ENCODE results near the gene HOXB3.
A peak's percentile ranks its signal among the peaks of the same experiment; 100 is the strongest.

HOXB3 gene

GRCh38 chr17:48590607-48591161 is 643 bp upstream of the HOXB3 start (continued):
- TF ChIP-seq PRDM10 (tag by site-specific recombination; IDR thresholded peaks at IDR 0.05) (peak; percentile 37), ZNF610 (tag by site-specific recombination; IDR thresholded peaks at IDR 0.05; ENCODE audit: borderline replicate concordance) (no peak)

DNA sequence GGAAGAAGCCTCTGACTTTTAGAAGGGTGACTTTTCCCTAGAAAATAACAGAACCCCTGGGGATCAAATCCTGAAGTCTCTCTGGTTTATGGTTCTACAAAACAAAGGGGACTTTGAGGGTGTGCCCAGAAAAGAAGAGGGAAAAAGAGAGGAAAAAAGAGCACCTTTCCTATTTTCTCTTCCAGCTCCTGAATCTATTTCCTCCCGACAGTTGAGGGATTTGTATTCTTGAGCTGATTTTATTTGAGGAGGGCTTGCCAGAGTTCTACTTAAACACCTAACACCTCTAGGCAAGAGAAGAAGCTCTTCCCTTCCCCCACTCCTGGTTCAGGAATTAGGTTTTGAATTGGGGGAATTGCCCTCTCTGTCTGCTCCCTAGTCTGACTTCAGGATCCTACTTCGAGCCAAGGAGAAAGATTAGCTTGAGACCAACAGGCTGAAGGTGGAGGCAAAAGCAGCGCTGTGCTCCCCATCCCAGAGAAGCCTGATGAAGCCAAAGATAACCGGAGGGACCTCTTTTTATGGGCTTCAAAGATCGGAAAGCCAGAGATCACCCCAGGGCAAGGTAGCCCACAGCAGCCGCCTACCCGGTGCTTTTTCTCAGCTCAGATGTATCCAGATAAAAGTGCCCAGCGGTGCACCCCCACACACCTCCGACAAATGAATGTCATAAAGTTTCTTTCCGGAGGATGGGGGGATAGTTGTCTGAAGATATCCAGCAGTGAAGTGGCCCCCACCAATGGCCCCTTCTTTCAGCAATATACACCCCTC is 796 bp downstream of the HOXB3 start:
- peak overlapping the region; percentile 92 for H3K27ac ChIP-seq (ENCODE audit: extremely low read depth, low read depth, low read length)
- ChIA-PET POLR2A (interaction anchor here (0.8 to 1.2 kb wide), 2 partner anchors 21 to 24 kb away, joined by 3 read pairs; no protein-coding TSS in a partner anchor), CTCF (interaction anchor here (0.6 to 3.2 kb wide), 18 partner anchors 29 to 569 kb away, joined by 3 to 18 read pairs (median 4); no protein-coding TSS in a partner anchor)
- no peak overlapping the region for H3K4me3 ChIP-seq (ENCODE audit: low read depth, low read length)
- TF ChIP-seq GFI1B (tag by site-specific recombination; IDR thresholded peaks at IDR 0.05) (0 out of 2 replicates have a peak, but pooled peaks have one; percentile 3), ZNF544 (tag by site-specific recombination; IDR thresholded peaks at IDR 0.05) (no peak), BCL11A (tag by site-specific recombination; IDR thresholded peaks at IDR 0.05; ENCODE audit: low read depth) (0 out of 2 replicates have a peak, but pooled peaks have one; percentile 19), IKZF3 (tag by site-specific recombination; IDR thresholded peaks at IDR 0.05) (peak; percentile 68), ZBTB11 (tag by site-specific recombination; conservative IDR thresholded peaks at IDR 0.05; ENCODE audit: low read depth) (no peak), GLI4 (tag by site-specific recombination; IDR thresholded peaks at IDR 0.05) (no peak), ZFHX2 (tag by site-specific recombination; conservative IDR thresholded peaks at IDR 0.05) (peak; percentile 77), ZNF335 (tag by site-specific recombination; conservative IDR thresholded peaks at IDR 0.05) (peak; percentile 68; the same call in 1 of the 2 replicates), SCRT2 (tag by site-specific recombination; IDR thresholded peaks at IDR 0.05) (0 out of 2 replicates have a peak, but pooled peaks have one; percentile 32), EGR2 (tag by site-specific recombination; IDR thresholded peaks at IDR 0.05; ENCODE audit: low read depth) (peak; percentile 77)
- no peaks in the 10 kb centered on the region for H3K9me3 ChIP-seq (ENCODE audit: control insufficient read depth, insufficient read depth, low read depth, low read length)
- H3K4me1 ChIP-seq (ENCODE audit: control insufficient read depth, insufficient read depth, low read length), result peaks cover 40% of the 10 kb centered on the region
- H3K36me3 ChIP-seq (ENCODE audit: control insufficient read depth in 2 of 2, insufficient read depth in 1 of 2, low read length in 2 of 2), result peaks cover 0 to 23% of the 10 kb centered on the region in 2 experiments; a peak in 2 of 3 replicates

GRCh38 chr17:48588528-48588927 is 1.5 kb downstream of the HOXB3 start:
- peaks cover 0 to 30% of the 10 kb centered on the region in 2 experiments; a peak in 2 of 3 replicates for H3K36me3 ChIP-seq (ENCODE audit: control insufficient read depth in 2 of 2, insufficient read depth in 1 of 2, low read length in 2 of 2)
- TF ChIP-seq, protein P1, sequence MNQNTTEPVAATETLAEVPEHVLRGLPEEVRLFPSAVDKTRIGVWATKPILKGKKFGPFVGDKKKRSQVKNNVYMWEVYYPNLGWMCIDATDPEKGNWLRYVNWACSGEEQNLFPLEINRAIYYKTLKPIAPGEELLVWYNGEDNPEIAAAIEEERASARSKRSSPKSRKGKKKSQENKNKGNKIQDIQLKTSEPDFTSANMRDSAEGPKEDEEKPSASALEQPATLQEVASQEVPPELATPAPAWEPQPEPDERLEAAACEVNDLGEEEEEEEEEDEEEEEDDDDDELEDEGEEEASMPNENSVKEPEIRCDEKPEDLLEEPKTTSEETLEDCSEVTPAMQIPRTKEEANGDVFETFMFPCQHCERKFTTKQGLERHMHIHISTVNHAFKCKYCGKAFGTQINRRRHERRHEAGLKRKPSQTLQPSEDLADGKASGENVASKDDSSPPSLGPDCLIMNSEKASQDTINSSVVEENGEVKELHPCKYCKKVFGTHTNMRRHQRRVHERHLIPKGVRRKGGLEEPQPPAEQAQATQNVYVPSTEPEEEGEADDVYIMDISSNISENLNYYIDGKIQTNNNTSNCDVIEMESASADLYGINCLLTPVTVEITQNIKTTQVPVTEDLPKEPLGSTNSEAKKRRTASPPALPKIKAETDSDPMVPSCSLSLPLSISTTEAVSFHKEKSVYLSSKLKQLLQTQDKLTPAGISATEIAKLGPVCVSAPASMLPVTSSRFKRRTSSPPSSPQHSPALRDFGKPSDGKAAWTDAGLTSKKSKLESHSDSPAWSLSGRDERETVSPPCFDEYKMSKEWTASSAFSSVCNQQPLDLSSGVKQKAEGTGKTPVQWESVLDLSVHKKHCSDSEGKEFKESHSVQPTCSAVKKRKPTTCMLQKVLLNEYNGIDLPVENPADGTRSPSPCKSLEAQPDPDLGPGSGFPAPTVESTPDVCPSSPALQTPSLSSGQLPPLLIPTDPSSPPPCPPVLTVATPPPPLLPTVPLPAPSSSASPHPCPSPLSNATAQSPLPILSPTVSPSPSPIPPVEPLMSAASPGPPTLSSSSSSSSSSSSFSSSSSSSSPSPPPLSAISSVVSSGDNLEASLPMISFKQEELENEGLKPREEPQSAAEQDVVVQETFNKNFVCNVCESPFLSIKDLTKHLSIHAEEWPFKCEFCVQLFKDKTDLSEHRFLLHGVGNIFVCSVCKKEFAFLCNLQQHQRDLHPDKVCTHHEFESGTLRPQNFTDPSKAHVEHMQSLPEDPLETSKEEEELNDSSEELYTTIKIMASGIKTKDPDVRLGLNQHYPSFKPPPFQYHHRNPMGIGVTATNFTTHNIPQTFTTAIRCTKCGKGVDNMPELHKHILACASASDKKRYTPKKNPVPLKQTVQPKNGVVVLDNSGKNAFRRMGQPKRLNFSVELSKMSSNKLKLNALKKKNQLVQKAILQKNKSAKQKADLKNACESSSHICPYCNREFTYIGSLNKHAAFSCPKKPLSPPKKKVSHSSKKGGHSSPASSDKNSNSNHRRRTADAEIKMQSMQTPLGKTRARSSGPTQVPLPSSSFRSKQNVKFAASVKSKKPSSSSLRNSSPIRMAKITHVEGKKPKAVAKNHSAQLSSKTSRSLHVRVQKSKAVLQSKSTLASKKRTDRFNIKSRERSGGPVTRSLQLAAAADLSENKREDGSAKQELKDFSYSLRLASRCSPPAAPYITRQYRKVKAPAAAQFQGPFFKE (tag by site-specific recombination; IDR thresholded peaks at IDR 0.05; ENCODE audit: borderline replicate concordance), result no peak
- TF ChIP-seq PRDM1 (tag by site-specific recombination; IDR thresholded peaks at IDR 0.05) (peak; percentile 89), ZNF600 (tag by site-specific recombination; IDR thresholded peaks at IDR 0.05) (peak; percentile 34; the same call in 1 of the 2 replicates), ZNF366 (tag by site-specific recombination; conservative IDR thresholded peaks at IDR 0.05) (0 out of 2 replicates have a peak, but pooled peaks have one; percentile 9)
- no peak overlapping the region for H3K4me3 ChIP-seq (ENCODE audit: low read depth, low read length)
- CTCF ChIA-PET, result interaction anchor here (0.6 to 3.2 kb wide), 19 partner anchors 25 to 373 kb away, joined by 3 to 18 read pairs (median 4); no protein-coding TSS in a partner anchor
- peak overlapping the region; percentile 92 for H3K27ac ChIP-seq (ENCODE audit: extremely low read depth, low read depth, low read length)
- H3K4me1 ChIP-seq (ENCODE audit: control insufficient read depth, insufficient read depth, low read length), result peaks cover 44% of the 10 kb centered on the region
- POLR2A ChIA-PET, result interaction anchor here (0.8 to 2.4 kb wide), 6 partner anchors 12 to 88 kb away, joined by 3 to 9 read pairs (median 4); no protein-coding TSS in a partner anchor
- no peaks in the 10 kb centered on the region for H3K9me3 ChIP-seq (ENCODE audit: control insufficient read depth, insufficient read depth, low read depth, low read length)

Measured in HEK293 (cell line).